IPS-NIHi7 (cell line): ENCODE results near the gene MPRIP.

Experiments
- DNase-seq: peaks from one replicate; pipeline ENCODE4 v3.0.0; 2012; ENCODE audit warnings: mixed read lengths; ENCODE audit errors: extremely low spot score

The MPRIP gene

GRCh38 chr17:17231621-17232302, 189.5 kb downstream of the MPRIP start:
- DNase-seq, result no peak

- no peak for DNase-seq
Measured at GRCh38 chr17:17232303-17232621, 190.0 kb downstream of the MPRIP start.

- no peak for DNase-seq
Measured at GRCh38 chr17:17235212-17236174, 193.2 kb downstream of the MPRIP start.

- no peak for DNase-seq
Measured at GRCh38 chr17:17236295-17237025, 194.2 kb downstream of the MPRIP start.

- DNase-seq, result peak; percentile 86
Measured at GRCh38 chr17:17237026-17237799, 195.0 kb downstream of the MPRIP start, which contains the start of gene FLCN. TSS of gene FLCN (minus strand) at chr17:17237168. CDS start at chr17:17228137, 9,031 bp downstream.

- DNase-seq, result no peak
Measured at GRCh38 chr17:17239832-17240231, 197.6 kb downstream of the MPRIP start.

- DNase-seq, result no peak
Measured at GRCh38 chr17:17241656-17242055, 199.4 kb downstream of the MPRIP start.

GRCh38 chr17:17242246-17242645, 200.0 kb downstream of the MPRIP start:
- DNase-seq, result no peak
